HUES6 (cell line): ENCODE data around the gene SLC12A9.

ENCODE experiments used
- H3K27ac ChIP-seq: 2 replicates; pipeline ENCODE4 v1.7.0; 2013; ENCODE audit warnings: low read depth, mild to moderate bottlenecking, low read length, inconsistent platforms
- H3K27me3 ChIP-seq: 2 replicates; pipeline ENCODE4 v1.6.1; 2013; ENCODE audit warnings: low read length; ENCODE audit not compliant: control insufficient read depth, insufficient read depth
- H3K36me3 ChIP-seq: 2 replicates; pipeline ENCODE4 v1.6.1; 2013; ENCODE audit warnings: low read length; ENCODE audit not compliant: control insufficient read depth, insufficient read depth
- H3K4me1 ChIP-seq: 2 replicates; pipeline ENCODE4 v1.6.1; 2013; ENCODE audit warnings: low read length; ENCODE audit not compliant: control insufficient read depth, insufficient read depth
- H3K4me3 ChIP-seq: 2 replicates; pipeline ENCODE4 v1.5.1; 2013; ENCODE audit warnings: low read depth, low read length
- H3K9ac ChIP-seq: one replicate; pipeline ENCODE4 v1.6.1; 2013; ENCODE audit warnings: mild to moderate bottlenecking, low read length
- H3K9me3 ChIP-seq: 2 replicates; pipeline ENCODE4 v1.6.1; 2013; ENCODE audit warnings: low read depth, low read length; ENCODE audit not compliant: control insufficient read depth, insufficient read depth

SLC12A9 gene

DNA sequence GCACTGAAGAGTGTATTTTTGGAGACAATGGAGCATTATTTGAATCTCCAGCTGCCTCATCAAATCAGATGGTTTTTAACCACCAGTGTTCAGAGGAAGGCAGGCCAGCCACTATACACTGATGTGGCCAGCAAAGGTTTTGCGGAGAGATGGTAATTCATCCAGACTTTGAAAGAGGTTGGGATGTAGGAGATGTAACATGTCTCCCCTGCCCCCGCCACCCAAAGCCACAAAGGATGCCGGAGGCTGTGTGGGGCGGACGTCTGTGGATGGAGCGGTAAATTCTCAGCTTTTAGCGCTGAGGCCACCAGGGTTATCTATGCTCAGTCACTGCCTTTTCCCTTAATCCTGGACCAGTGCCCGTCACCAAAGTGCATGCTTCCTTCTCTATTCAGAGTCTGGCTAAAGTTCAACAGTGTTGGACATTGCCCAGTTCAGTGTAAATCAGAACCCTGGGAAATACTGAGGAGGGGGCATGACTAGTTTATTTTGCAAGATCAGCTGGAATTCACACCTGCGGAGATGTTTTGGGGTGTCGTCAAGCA lies 11.0 kb downstream of the SLC12A9 start:
- Histone ChIP-seq H3K27me3 (no peaks in the 10 kb centered on the region), H3K4me1 (peaks cover 14% of the 10 kb centered on the region), H3K27ac (no peak overlapping the region), H3K9ac (no peak overlapping the region), H3K9me3 (no peaks in the 10 kb centered on the region), H3K4me3 (no peak overlapping the region), H3K36me3 (peaks cover 44% of the 10 kb centered on the region)

- Histone ChIP-seq H3K27me3 (no peaks in the 10 kb centered on the region), H3K4me3 (no peak overlapping the region), H3K27ac (no peak overlapping the region), H3K9me3 (no peaks in the 10 kb centered on the region), H3K36me3 (peaks cover 45% of the 10 kb centered on the region), H3K4me1 (peaks cover 14% of the 10 kb centered on the region), H3K9ac (no peak overlapping the region)
These were observed 11.8 kb downstream of the SLC12A9 start for GRCh38 chr7:100864263-100864845.

- H3K4me3 ChIP-seq, result no peak overlapping the region
- H3K9ac ChIP-seq, result no peak overlapping the region
- H3K36me3 ChIP-seq, result peaks cover 46% of the 10 kb centered on the region
- peaks cover 14% of the 10 kb centered on the region for H3K4me1 ChIP-seq
- no peaks in the 10 kb centered on the region for H3K27me3 ChIP-seq
- no peaks in the 10 kb centered on the region for H3K9me3 ChIP-seq
- no peak overlapping the region for H3K27ac ChIP-seq
These were observed 12.9 kb downstream of the SLC12A9 start for GRCh38 chr7:100865372-100865911.

DNA sequence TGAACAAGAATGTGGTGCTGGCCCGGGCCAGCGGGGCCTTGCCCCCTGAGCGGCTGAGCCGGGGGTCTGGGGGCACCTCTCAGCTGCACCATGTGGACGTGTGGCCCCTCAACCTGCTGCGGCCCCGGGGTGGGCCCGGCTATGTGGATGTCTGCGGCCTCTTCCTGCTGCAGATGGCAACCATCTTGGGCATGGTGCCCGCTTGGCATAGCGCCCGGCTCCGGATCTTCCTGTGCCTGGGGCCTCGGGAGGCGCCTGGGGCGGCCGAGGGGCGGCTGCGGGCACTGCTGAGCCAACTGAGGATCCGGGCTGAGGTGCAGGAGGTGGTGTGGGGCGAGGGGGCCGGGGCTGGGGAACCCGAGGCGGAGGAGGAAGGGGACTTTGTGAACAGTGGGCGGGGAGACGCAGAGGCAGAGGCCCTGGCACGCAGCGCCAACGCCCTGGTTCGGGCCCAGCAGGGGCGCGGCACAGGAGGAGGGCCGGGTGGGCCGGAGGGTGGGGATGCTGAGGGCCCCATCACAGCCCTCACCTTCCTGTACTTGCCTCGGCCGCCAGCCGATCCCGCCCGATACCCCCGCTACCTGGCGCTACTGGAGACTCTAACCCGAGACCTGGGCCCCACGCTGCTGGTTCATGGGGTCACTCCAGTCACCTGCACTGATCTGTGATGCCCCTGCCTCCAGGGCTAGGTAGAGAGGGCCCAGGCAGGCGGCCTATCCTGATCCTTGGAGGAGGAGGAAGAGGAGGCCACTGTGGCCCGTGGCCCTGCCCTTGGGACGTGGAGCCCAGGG lies 13.6 kb downstream of the SLC12A9 start:
- Histone ChIP-seq H3K9ac (peak overlapping the region; percentile 98), H3K27ac (peak overlapping the region; percentile 99; the same call in 1 of the 2 replicates), H3K4me1 (peaks cover 14% of the 10 kb centered on the region), H3K36me3 (peaks cover 46% of the 10 kb centered on the region), H3K9me3 (no peaks in the 10 kb centered on the region), H3K27me3 (no peaks in the 10 kb centered on the region), H3K4me3 (peak overlapping the region; percentile 97; the same call in 1 of the 2 replicates)

DNA sequence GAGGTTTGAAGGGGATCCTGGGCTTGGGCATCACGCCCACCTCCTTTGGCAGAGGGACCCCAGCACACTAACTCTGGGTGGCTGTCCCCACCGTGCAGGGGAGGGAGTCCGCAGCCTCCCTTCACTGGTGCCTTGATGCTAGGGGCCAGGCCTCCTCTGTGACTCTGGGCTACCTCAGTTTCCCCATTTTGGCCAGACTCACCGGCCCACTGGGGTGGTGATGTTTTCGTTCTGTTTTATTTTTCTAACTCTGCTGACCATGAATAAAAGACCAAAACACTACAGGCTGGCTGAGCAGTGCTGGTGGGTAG lies 14.2 kb downstream of the SLC12A9 start:
- H3K27me3 ChIP-seq, result no peaks in the 10 kb centered on the region
- H3K36me3 ChIP-seq, result peaks cover 46% of the 10 kb centered on the region
- no peaks in the 10 kb centered on the region for H3K9me3 ChIP-seq
- peak overlapping the region; percentile 99 for H3K27ac ChIP-seq
- peaks cover 14% of the 10 kb centered on the region for H3K4me1 ChIP-seq
- H3K4me3 ChIP-seq, result peak overlapping the region; percentile 97
- peak overlapping the region; percentile 98 for H3K9ac ChIP-seq

- peak within 1 kb of the TSS; percentile 98 for H3K9ac ChIP-seq
- peak within 1 kb of the TSS; percentile 99 for H3K27ac ChIP-seq
- H3K9me3 ChIP-seq, result no peaks in the 10 kb centered on the region
- H3K27me3 ChIP-seq, result no peaks in the 10 kb centered on the region
- peak within 1 kb of the TSS; percentile 97 for H3K4me3 ChIP-seq
- H3K4me1 ChIP-seq, result peaks cover 14% of the 10 kb centered on the region
- H3K36me3 ChIP-seq, result peaks cover 50% of the 10 kb centered on the region
These were observed 14.7 kb downstream of the SLC12A9 start, which contains the start of gene TRIP6 for GRCh38 chr7:100867040-100867775. TRIP6 (plus strand) TSS chr7:100867387; CDS start chr7:100867498, 111 bp downstream.

- H3K27ac ChIP-seq, result peak overlapping the region; percentile 99
- H3K4me3 ChIP-seq, result peak overlapping the region; percentile 97
- peaks cover 14% of the 10 kb centered on the region for H3K4me1 ChIP-seq
- peak overlapping the region; percentile 98 for H3K9ac ChIP-seq
- no peaks in the 10 kb centered on the region for H3K9me3 ChIP-seq
- H3K36me3 ChIP-seq, result peaks cover 51% of the 10 kb centered on the region
- H3K27me3 ChIP-seq, result no peaks in the 10 kb centered on the region
These were observed 15.4 kb downstream of the SLC12A9 start for GRCh38 chr7:100867776-100868485.

- 0 out of 2 replicates have a peak, but pooled peaks cover 6% of the 10 kb centered on the region for H3K4me1 ChIP-seq
- peak overlapping the region; percentile 74 for H3K4me3 ChIP-seq
These were observed 21.2 kb downstream of the SLC12A9 start for GRCh38 chr7:100873599-100874299.

DNA sequence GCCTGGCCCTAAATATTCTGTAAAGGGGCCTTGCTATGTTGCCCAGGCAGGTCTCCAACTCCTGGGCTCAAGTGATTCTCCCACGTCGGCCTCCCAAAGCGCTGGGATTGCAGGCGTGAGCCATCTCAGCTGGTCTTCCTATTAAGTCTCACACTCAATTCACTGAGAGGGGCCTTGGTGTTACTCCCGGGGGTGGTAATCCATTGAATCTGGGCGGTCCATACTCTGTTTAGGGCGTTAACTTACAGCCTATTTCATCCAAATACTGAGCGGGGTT lies 21.7 kb downstream of the SLC12A9 start:
- H3K4me1 ChIP-seq, result 0 out of 2 replicates have a peak, but pooled peaks cover 6% of the 10 kb centered on the region

More at GRCh38 chr7:100873599-100874299, 21.2 kb downstream of the SLC12A9 start:
- H3K9ac ChIP-seq, result peak overlapping the region; percentile 94
- peak overlapping the region; percentile 91; the same call in 1 of the 2 replicates for H3K27ac ChIP-seq
- H3K9me3 ChIP-seq, result no peaks in the 10 kb centered on the region
- H3K27me3 ChIP-seq, result no peaks in the 10 kb centered on the region
- H3K36me3 ChIP-seq, result peaks cover 75% of the 10 kb centered on the region

More for the DNA sequence above, 21.7 kb downstream of the SLC12A9 start:
- H3K27ac ChIP-seq, result peak overlapping the region; percentile 91
- H3K36me3 ChIP-seq, result peaks cover 76% of the 10 kb centered on the region
- peak overlapping the region; percentile 74 for H3K4me3 ChIP-seq
- peak overlapping the region; percentile 94 for H3K9ac ChIP-seq
- no peaks in the 10 kb centered on the region for H3K9me3 ChIP-seq
- no peaks in the 10 kb centered on the region for H3K27me3 ChIP-seq
